Measurements from ENCODE around the gene USP17L13. TPM values are rescaled to one million over a fixed set of nuclear protein-coding genes. Genes with fewer than 3 reads are reported as not detected.
"Not testable (repeated sequence)": the region's sequence is repeated elsewhere in the genome, so short reads cannot be mapped to it uniquely, and the experiment has no call there.

The USP17L13 gene
- total RNA-seq, 1 experiment from 2014 or later: not detected

- not testable (repeated sequence) for H3K79me1 ChIP-seq (ENCODE audit: insufficient read depth, low read depth, low read length, poor library complexity, severe bottlenecking); H2AK5ac ChIP-seq (ENCODE audit: insufficient read length, low read length); H3K4me1 Mint-ChIP-seq; H3K56ac ChIP-seq (ENCODE audit: insufficient read length, low read depth, low read length); H3K14ac ChIP-seq (ENCODE audit: insufficient read depth, low read length); H2BK5ac ChIP-seq (ENCODE audit: insufficient read length, low read length); H4K91ac ChIP-seq (ENCODE audit: insufficient read length, low read depth, low read length); H4K8ac ChIP-seq (replicated peaks; ENCODE audit: insufficient read length, low read depth, low read length); H3K23me2 ChIP-seq (ENCODE audit: insufficient read length, low read depth, low read length, poor library complexity, severe bottlenecking); DNase-seq; H3K27me3 ChIP-seq (ENCODE audit: insufficient read depth, low read length); H3K79me2 ChIP-seq (ENCODE audit: insufficient read depth, low read length); H3K9me3 Mint-ChIP-seq; H4K20me1 ChIP-seq (ENCODE audit: control insufficient read depth, insufficient read depth, insufficient read length); H3K4me2 ChIP-seq (ENCODE audit: insufficient read depth, insufficient read length, low read length); H2BK120ac ChIP-seq (ENCODE audit: low read depth, low read length, poor library complexity, severe bottlenecking); H2AFZ ChIP-seq (ENCODE audit: low read length); H3K23ac ChIP-seq (ENCODE audit: insufficient read length, low read depth, low read length); H4K5ac ChIP-seq (ENCODE audit: insufficient read length, low read depth, low read length); H3K36me3 Mint-ChIP-seq (ENCODE audit: insufficient read depth in 1 of 3, low read depth in 3 of 3); H3K27ac ChIP-seq (ENCODE audit: insufficient read length, low read depth, low read length); H3K4ac ChIP-seq (ENCODE audit: low read depth, low read length); H3K27ac Mint-ChIP-seq; H3T11ph ChIP-seq (ENCODE audit: low read length); H3K4me3 Mint-ChIP-seq; H2BK12ac ChIP-seq (ENCODE audit: insufficient read length, low read depth, low read length); H3K9ac ChIP-seq (ENCODE audit: extremely low read depth, insufficient read length, low read length); H2BK15ac ChIP-seq (ENCODE audit: low read depth, low read length); H3K4me1 ChIP-seq (ENCODE audit: insufficient read depth, low read length); H3K18ac ChIP-seq (ENCODE audit: insufficient read length, low read depth, low read length); H2BK20ac ChIP-seq (ENCODE audit: low read depth, low read length, poor library complexity, severe bottlenecking); H3K27me3 Mint-ChIP-seq (ENCODE audit: low read depth); H3K9me3 ChIP-seq (ENCODE audit: control insufficient read depth, low read depth, low read length)
- no CpG with 5 or more reads among the region's 13 CpGs for WGBS (ENCODE audit: extremely low coverage, insufficient read length, low lambda C conversion rate)
Measured at GRCh38 chr4:9219852-9220251, 4.8 kb upstream of the USP17L13 start, which contains the start of gene USP17L12. Gene USP17L12, plus strand, starts transcription at chr4:9220152. Its CDS starts 0 bp downstream, at chr4:9220152.

- not testable (repeated sequence) for H2BK15ac ChIP-seq (ENCODE audit: low read depth, low read length); H2AFZ ChIP-seq (ENCODE audit: low read length); H2BK120ac ChIP-seq (ENCODE audit: low read depth, low read length, poor library complexity, severe bottlenecking); H3T11ph ChIP-seq (ENCODE audit: low read length); H3K4me1 ChIP-seq (ENCODE audit: insufficient read depth, low read length); H3K27me3 ChIP-seq (ENCODE audit: insufficient read depth, low read length); H2BK12ac ChIP-seq (ENCODE audit: insufficient read length, low read depth, low read length); H2BK5ac ChIP-seq (ENCODE audit: insufficient read length, low read length); H3K9me3 ChIP-seq (ENCODE audit: control insufficient read depth, low read depth, low read length); H3K4me2 ChIP-seq (ENCODE audit: insufficient read depth, insufficient read length, low read length); H3K23ac ChIP-seq (ENCODE audit: insufficient read length, low read depth, low read length); H3K79me2 ChIP-seq (ENCODE audit: insufficient read depth, low read length); H2BK20ac ChIP-seq (ENCODE audit: low read depth, low read length, poor library complexity, severe bottlenecking); H2AK5ac ChIP-seq (ENCODE audit: insufficient read length, low read length); H3K27ac Mint-ChIP-seq; DNase-seq; H3K56ac ChIP-seq (ENCODE audit: insufficient read length, low read depth, low read length); H3K14ac ChIP-seq (ENCODE audit: insufficient read depth, low read length); H4K20me1 ChIP-seq (ENCODE audit: control insufficient read depth, insufficient read depth, insufficient read length); H3K4me3 Mint-ChIP-seq; H4K5ac ChIP-seq (ENCODE audit: insufficient read length, low read depth, low read length); H3K36me3 Mint-ChIP-seq (ENCODE audit: insufficient read depth in 1 of 3, low read depth in 3 of 3); H3K9ac ChIP-seq (ENCODE audit: extremely low read depth, insufficient read length, low read length); H3K27ac ChIP-seq (ENCODE audit: insufficient read length, low read depth, low read length); H3K9me3 Mint-ChIP-seq; H4K8ac ChIP-seq (replicated peaks; ENCODE audit: insufficient read length, low read depth, low read length); H3K23me2 ChIP-seq (ENCODE audit: insufficient read length, low read depth, low read length, poor library complexity, severe bottlenecking); H3K4me1 Mint-ChIP-seq; H3K27me3 Mint-ChIP-seq (ENCODE audit: low read depth); H4K91ac ChIP-seq (ENCODE audit: insufficient read length, low read depth, low read length); H3K4ac ChIP-seq (ENCODE audit: low read depth, low read length); H3K18ac ChIP-seq (ENCODE audit: insufficient read length, low read depth, low read length); H3K79me1 ChIP-seq (ENCODE audit: insufficient read depth, low read depth, low read length, poor library complexity, severe bottlenecking)
- WGBS (ENCODE audit: extremely low coverage, insufficient read length, low lambda C conversion rate): no CpG with 5 or more reads among the region's 8 CpGs
Measured at GRCh38 chr4:9230249-9230648, 5.6 kb downstream of the USP17L13 start.

Measured in H9 (cell line).